GM23338 (cell line): ENCODE results near the gene IGSF9B. TPM values are rescaled to one million over a fixed set of nuclear protein-coding genes. Genes with fewer than 3 reads are reported as not detected.
"Not testable (repeated sequence)": the region's sequence is repeated elsewhere in the genome, so short reads cannot be mapped to it uniquely, and the experiment has no call there.

Source experiments
- ATAC-seq: fragments of 200-7000 bp; cut with Tn5 transposase; 3 replicates; pipeline ENCODE4 v1.9.1; 2020
- DNase-seq: peaks from one replicate; pipeline ENCODE4 v3.0.0-alpha.2; 2015; ENCODE audit warnings: low spot score
- H2AFZ ChIP-seq: fragments of 200-600 bp; sonication (generic); 2 replicates; pipeline ENCODE4 v1.8.0; 2016; ENCODE audit warnings: antibody characterized with exemption, mild to moderate bottlenecking, moderate library complexity
- H3F3A ChIP-seq: fragments of 200-600 bp; sonication (generic); replicated peaks from 2 replicates; pipeline ENCODE4 v1.8.0; 2017; ENCODE audit warnings: antibody characterized with exemption, mixed run types, low read depth
- H3K27ac ChIP-seq: fragments of 200-600 bp; sonication (generic); 2 replicates; pipeline ENCODE4 v1.6.1; 2016; ENCODE audit warnings: low read depth
- H3K27me3 ChIP-seq: fragments of 200-600 bp; sonication (generic); 2 replicates; pipeline ENCODE4 v1.8.0; 2016; ENCODE audit warnings: mild to moderate bottlenecking, mixed run types, moderate library complexity; ENCODE audit not compliant: insufficient read depth
- H3K36me3 ChIP-seq: fragments of 200-600 bp; sonication (generic); 2 replicates; pipeline ENCODE4 v1.8.0; 2016; ENCODE audit warnings: mild to moderate bottlenecking; ENCODE audit not compliant: insufficient read depth
- H3K4me1 ChIP-seq: fragments of 200-600 bp; sonication (generic); 2 replicates; pipeline ENCODE4 v1.8.0; 2016; ENCODE audit warnings: mild to moderate bottlenecking, moderate library complexity; ENCODE audit not compliant: insufficient read depth
- H3K4me2 ChIP-seq: fragments of 200-600 bp; sonication (generic); 2 replicates; pipeline ENCODE4 v1.7.1; 2017; ENCODE audit warnings: mixed run types
- H3K4me3 ChIP-seq: fragments of 200-600 bp; sonication (generic); 2 replicates; pipeline ENCODE4 v1.6.1; 2016; ENCODE audit warnings: mixed run types
- H3K79me2 ChIP-seq: fragments of 200-600 bp; sonication (generic); replicated peaks from 2 replicates; pipeline ENCODE4 v1.8.0; 2017; ENCODE audit warnings: mild to moderate bottlenecking; ENCODE audit not compliant: insufficient read depth
- H3K9me2 ChIP-seq: fragments of 200-600 bp; sonication (generic); 2 replicates; pipeline ENCODE4 v1.8.0; 2017; ENCODE audit not compliant: insufficient read depth
- H4K20me1 ChIP-seq: fragments of 200-600 bp; sonication (generic); replicated peaks from 2 replicates; pipeline ENCODE4 v1.8.0; 2017; ENCODE audit warnings: mild to moderate bottlenecking; ENCODE audit not compliant: insufficient read depth
- H3K27ac Mint-ChIP-seq: 2 replicates; pipeline ENCODE4 v1.8.0; 2020; ENCODE audit warnings: inconsistent platforms, mild to moderate bottlenecking, moderate library complexity, mixed read lengths
- H3K27me3 Mint-ChIP-seq: 3 replicates; pipeline ENCODE4 v1.8.0; 2022; ENCODE audit warnings: low read depth, mild to moderate bottlenecking, moderate library complexity, mixed read lengths, inconsistent platforms; ENCODE audit not compliant: insufficient read depth, poor library complexity
- H3K36me3 Mint-ChIP-seq: 3 replicates; pipeline ENCODE4 v1.8.0; 2021; ENCODE audit warnings: low read depth, mild to moderate bottlenecking, inconsistent platforms, moderate library complexity, mixed read lengths
- H3K4me1 Mint-ChIP-seq: 3 replicates; pipeline ENCODE4 v1.8.0; 2020; ENCODE audit warnings: mild to moderate bottlenecking, inconsistent platforms, mixed read lengths
- H3K4me3 Mint-ChIP-seq: 3 replicates; pipeline ENCODE4 v1.8.0; 2021; ENCODE audit warnings: moderate library complexity, mild to moderate bottlenecking, inconsistent platforms, mixed read lengths
- H3K9me3 Mint-ChIP-seq: 3 replicates; pipeline ENCODE4 v1.8.0; 2020; ENCODE audit warnings: moderate library complexity, mild to moderate bottlenecking, inconsistent platforms, mixed read lengths
- CREB1 ChIP-seq: fragments of 250-450 bp; sonication (Bioruptor Pico); IDR thresholded peaks from 2 replicates; pipeline ENCODE4 v1.5.0; 2020; ENCODE audit warnings: low read depth, mild to moderate bottlenecking, moderate library complexity
- ETS1 ChIP-seq: IDR thresholded peaks from 2 replicates; pipeline ENCODE4 v1.6.1; 2016; ENCODE audit warnings: antibody characterized with exemption
- EZH2 ChIP-seq: fragments of 200-600 bp; sonication (generic); IDR thresholded peaks from one replicate; pipeline ENCODE4 v1.8.0; 2017; ENCODE audit warnings: antibody characterized with exemption, mild to moderate bottlenecking, low read depth; ENCODE audit not compliant: unreplicated experiment
- EZH2phosphoT487 ChIP-seq: fragments of 200-600 bp; sonication (generic); IDR thresholded peaks from one replicate; pipeline ENCODE4 v1.8.1; 2018; ENCODE audit warnings: antibody characterized with exemption; ENCODE audit not compliant: unreplicated experiment
- JUNB ChIP-seq: IDR thresholded peaks from one replicate; pipeline ENCODE4 v1.6.1; 2016; ENCODE audit warnings: antibody characterized with exemption; ENCODE audit not compliant: unreplicated experiment
- NANOG ChIP-seq: IDR thresholded peaks from 2 replicates; pipeline ENCODE4 v1.6.1; 2016; ENCODE audit warnings: antibody characterized with exemption, borderline replicate concordance
- ZNF114 ChIP-seq: fragments of 250-450 bp; sonication (Bioruptor Pico); IDR thresholded peaks from 2 replicates; pipeline ENCODE4 v1.5.0; 2020; ENCODE audit warnings: mild to moderate bottlenecking, moderate library complexity
- ZNF331 ChIP-seq: fragments of 250-450 bp; sonication (Bioruptor Pico); IDR thresholded peaks from 2 replicates; pipeline ENCODE4 v1.5.0; 2020; ENCODE audit warnings: low read depth, mild to moderate bottlenecking, moderate library complexity
- ZNF462 ChIP-seq: fragments of 250-450 bp; sonication (Bioruptor Pico); IDR thresholded peaks from 2 replicates; pipeline ENCODE4 v1.5.0; 2020; ENCODE audit warnings: mild to moderate bottlenecking, moderate library complexity
- polyA plus RNA-seq: library from polyadenylated mRNA; unstranded; fragments of >200 nt; fragmentation: Nextera tagmentation; extraction: Ambion mirVana; gene quantifications from 2 replicates; pipeline ENCODE4 v1.2.1, GENCODE V29; 2016
- total RNA-seq: library from RNA; depleted of rRNA; stranded (reverse); fragments of >200 nt; shearing (Covaris generic); gene quantifications from 2 replicates; pipeline ENCODE4 v1.2.3, GENCODE V29; 2014

The IGSF9B gene
- total and polyA plus RNA-seq, 2 experiments from 2014 or later: 8.7 to 51.2 TPM

GRCh38 chr11:134002338-134002737, 45.6 kb upstream of the IGSF9B start:
- H3K9me2 ChIP-seq, H3F3A ChIP-seq, H3K27me3 ChIP-seq, H3K4me3 ChIP-seq, H3K4me1 Mint-ChIP-seq, H3K9me3 Mint-ChIP-seq, H2AFZ ChIP-seq, H3K36me3 ChIP-seq, H3K4me3 Mint-ChIP-seq, H3K4me2 ChIP-seq, ATAC-seq, H3K79me2 ChIP-seq, DNase-seq, H3K36me3 Mint-ChIP-seq, H4K20me1 ChIP-seq, H3K27ac Mint-ChIP-seq, H3K4me1 ChIP-seq, H3K27ac ChIP-seq: not testable (repeated sequence)
- peaks cover 11% of the 10 kb centered on the region for H3K27me3 Mint-ChIP-seq

GRCh38 chr11:134001596-134001995, 44.8 kb upstream of the IGSF9B start:
- Histone ChIP-seq H2AFZ (no peak overlapping the region), H3K79me2 (no peaks in the 10 kb centered on the region), H3K9me2 (no peaks in the 10 kb centered on the region), H3K4me3 (no peak overlapping the region), H3K4me1 (no peaks in the 10 kb centered on the region), H3K27ac (no peak overlapping the region), H3K36me3 (no peaks in the 10 kb centered on the region), H4K20me1 (no peaks in the 10 kb centered on the region), H3K27me3 (no peaks in the 10 kb centered on the region), H3F3A (no peaks in the 10 kb centered on the region), H3K4me2 (no peak overlapping the region)
- H3K36me3 Mint-ChIP-seq: no peaks in the 10 kb centered on the region
- DNase-seq: no peak
- H3K27me3 Mint-ChIP-seq: peaks cover 12% of the 10 kb centered on the region
- H3K9me3 Mint-ChIP-seq: no peaks in the 10 kb centered on the region; the same call in 2 of the 3 replicates
- ATAC-seq: no peak
- TF ChIP-seq CREB1 (CRISPR knock-in tag) (no peak), EZH2 (no peak), ZNF114 (CRISPR knock-in tag) (no peak), JUNB (no peak), ZNF331 (no peak), ZNF462 (CRISPR knock-in tag) (no peak), ETS1 (no peak), NANOG (no peak), EZH2phosphoT487 (no peak)
- no peak overlapping the region for H3K27ac Mint-ChIP-seq
- no peaks in the 10 kb centered on the region for H3K4me1 Mint-ChIP-seq
- H3K4me3 Mint-ChIP-seq: no peak overlapping the region
